Astrocyte (in vitro differentiated cells and primary cell): ENCODE data around the gene MYBBP1A.

ENCODE experiments used
- EZH2 ChIP-seq: IDR thresholded peaks from 2 replicates; pipeline ENCODE4 v1.6.1; 2012; ENCODE audit warnings: mild to moderate bottlenecking, low read length, inconsistent platforms; ENCODE audit not compliant: insufficient read depth
- TF ChIP-seq, protein P1 (sequence below): IDR thresholded peaks from 2 replicates; pipeline ENCODE4 v1.5.1; 2011; ENCODE audit warnings: low read depth, mild to moderate bottlenecking, inconsistent platforms, low read length, moderate library complexity; ENCODE audit not compliant: insufficient read depth

DNA sequence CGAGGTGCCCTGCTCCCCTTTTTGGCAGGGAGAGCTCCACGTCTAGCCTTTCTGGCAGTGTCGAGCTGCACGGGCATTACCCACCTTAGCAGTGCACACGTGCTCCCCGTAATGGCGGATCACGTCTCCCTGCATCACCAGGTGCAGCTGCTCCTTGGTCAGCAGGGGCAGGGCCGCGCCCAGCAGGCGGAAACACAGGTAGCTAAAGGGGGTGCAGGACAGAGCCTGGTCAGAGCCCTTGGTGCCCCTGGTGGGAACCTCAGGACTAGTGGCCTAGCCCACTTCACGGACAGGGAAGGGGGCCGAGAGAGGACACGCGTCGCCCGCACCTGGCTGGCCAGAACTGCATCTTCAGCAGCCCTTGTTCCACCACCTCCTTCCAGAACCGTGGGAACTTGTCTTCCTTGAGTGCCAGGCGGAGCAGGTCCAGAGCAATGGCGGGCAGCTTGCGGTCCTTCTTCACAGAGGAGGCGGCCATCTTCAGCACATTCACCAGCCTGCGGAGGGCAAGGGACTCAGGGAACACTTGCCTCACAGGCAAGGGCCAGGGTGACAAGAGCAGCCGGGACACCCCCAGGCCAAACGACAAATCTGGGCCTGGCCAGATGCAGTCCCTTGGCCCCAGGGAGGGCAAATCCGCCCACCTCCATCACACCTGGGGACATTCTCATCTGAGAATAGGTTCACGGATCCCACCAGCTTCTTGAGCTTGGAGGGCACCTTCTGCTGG is 3.2 kb downstream of the MYBBP1A start:
- TF ChIP-seq, protein P1, sequence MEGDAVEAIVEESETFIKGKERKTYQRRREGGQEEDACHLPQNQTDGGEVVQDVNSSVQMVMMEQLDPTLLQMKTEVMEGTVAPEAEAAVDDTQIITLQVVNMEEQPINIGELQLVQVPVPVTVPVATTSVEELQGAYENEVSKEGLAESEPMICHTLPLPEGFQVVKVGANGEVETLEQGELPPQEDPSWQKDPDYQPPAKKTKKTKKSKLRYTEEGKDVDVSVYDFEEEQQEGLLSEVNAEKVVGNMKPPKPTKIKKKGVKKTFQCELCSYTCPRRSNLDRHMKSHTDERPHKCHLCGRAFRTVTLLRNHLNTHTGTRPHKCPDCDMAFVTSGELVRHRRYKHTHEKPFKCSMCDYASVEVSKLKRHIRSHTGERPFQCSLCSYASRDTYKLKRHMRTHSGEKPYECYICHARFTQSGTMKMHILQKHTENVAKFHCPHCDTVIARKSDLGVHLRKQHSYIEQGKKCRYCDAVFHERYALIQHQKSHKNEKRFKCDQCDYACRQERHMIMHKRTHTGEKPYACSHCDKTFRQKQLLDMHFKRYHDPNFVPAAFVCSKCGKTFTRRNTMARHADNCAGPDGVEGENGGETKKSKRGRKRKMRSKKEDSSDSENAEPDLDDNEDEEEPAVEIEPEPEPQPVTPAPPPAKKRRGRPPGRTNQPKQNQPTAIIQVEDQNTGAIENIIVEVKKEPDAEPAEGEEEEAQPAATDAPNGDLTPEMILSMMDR, result no peak
- TF ChIP-seq EZH2, result no peak
